SK-MEL-5 (cell line): ENCODE results near the gene COL15A1. TPM values are rescaled to one million over a fixed set of nuclear protein-coding genes. Genes with fewer than 3 reads are reported as not detected.
"Not testable (repeated sequence)": the region's sequence is repeated elsewhere in the genome, so short reads cannot be mapped to it uniquely, and the experiment has no call there.

Experiments
- DNase-seq: peaks from one replicate; pipeline ENCODE4 v3.0.0-alpha.2; 2016; ENCODE audit warnings: low read depth, low spot score
- in situ Hi-C: cut with HindIII; loops from 2 replicates; pipeline ENCODE4 v1.10.0; 2016; ENCODE audit warnings: low sequenced_read_pairs, high pct_unique_total_duplicates, low pct_unique_long_range_greater_than_20kb
- total RNA-seq: library from RNA; depleted of rRNA; stranded (reverse); fragments of >200 nt; shearing (Covaris generic); gene quantifications from 2 replicates; pipeline ENCODE4 v1.2.3, GENCODE V29; 2014

Gene COL15A1
- total RNA-seq, 1 experiment from 2014 or later, result 0.77 TPM

DNA sequence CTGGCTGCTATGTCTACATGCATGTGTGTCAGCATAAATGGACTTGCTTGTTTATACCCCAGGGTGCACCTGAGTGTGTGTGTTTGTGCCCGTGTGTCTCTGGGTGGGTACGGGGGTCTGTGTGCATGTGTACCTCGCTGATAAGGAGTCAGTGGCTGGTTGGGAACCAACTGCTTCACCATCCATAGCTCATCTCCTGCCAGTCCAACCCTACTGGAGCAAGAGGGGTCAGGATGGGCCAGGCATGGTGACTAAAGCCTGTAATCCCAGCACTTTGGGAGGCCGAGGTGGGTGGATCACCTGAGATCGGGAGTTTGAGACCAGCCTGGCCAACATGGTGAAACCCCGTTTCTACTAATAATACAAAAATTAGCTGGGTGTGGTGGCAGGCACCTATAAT lies 32.0 kb upstream of the COL15A1 start:
- in situ Hi-C loops, result not testable (repeated sequence)

DNA sequence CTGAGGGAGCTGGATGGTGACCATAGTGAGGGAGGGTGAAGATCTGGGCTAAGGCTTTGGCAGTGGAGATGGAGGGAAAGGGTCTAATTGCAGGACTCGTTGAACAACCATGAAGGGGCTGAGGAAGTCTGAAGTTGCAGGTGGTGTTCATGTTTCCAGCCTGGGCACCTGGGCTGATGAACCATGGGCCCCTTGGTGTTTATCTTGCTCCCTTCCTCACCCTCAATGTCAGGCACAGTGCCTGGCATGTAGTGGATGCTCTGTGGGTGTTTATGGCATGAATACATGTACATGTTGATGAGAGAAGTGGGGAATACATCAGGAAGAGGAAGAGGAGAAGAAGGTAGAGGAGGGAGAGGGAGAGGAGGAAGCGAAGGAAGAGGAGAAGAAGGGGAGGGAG lies 31.3 kb upstream of the COL15A1 start:
- in situ Hi-C loops, result no loop called here
- DNase-seq, result no peak

More for the DNA sequence above, 32.0 kb upstream of the COL15A1 start:
- not testable (repeated sequence) for DNase-seq

DNA sequence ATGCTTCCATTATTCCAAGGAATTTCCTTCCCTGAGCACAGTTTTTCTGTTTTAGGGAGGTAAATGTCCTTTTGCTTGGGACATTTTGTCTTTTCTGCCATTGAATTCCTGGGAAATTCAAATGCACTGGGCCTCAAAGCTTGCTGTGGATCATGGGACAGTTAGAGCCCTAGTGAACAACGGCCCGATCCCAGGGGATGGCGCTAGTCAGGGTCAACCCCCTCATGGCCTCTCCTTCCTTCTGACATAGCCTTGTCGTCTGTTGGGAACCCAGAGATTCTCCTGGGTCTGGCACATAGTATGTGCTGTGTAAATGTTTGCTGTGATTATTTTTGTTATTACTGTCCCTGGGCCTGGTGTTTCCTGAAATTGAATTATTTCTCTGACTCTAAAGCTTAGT lies 30.7 kb upstream of the COL15A1 start:
- in situ Hi-C loops, result no loop called here
- no peak for DNase-seq

DNA sequence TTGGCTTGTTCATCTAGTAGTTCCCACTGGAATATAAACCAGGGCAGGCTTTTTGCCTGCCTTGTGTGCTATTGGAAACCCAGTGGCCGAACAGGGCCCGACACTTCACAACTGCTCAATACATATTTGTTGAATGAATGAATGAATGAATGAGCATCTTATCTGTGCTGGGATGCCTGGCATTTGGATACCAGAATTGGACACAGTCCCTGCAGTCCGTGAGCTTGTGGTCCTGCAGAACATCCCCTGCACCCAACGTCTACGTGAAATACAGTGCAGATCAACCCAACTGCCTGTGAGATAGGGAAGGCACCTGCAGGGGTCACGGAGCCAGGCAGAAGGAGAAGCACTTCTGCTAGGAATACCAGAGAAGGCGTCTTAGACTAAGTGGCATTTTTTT lies 30.0 kb upstream of the COL15A1 start:
- no peak for DNase-seq
- in situ Hi-C loops, result no loop called here

DNA sequence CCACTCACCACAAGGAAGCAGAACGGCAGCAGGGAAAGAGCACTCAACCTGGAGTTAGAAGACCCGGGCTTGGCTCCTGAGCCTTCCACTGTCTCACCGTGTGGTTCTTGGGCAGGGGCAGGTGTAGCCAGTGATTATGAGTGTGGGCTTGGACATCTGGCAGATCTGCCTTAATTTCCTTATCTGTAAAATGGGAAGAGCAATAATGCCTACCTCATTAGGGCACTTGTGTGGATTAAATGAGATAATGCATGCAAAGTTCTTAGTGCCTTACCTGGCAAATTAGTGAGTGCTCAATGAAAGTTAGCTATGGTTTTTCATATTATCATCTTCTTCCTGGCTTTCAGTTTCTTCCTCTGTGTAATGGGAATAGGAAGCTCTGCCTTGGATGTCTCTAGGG lies 28.1 kb upstream of the COL15A1 start:
- no peak for DNase-seq
- in situ Hi-C loops, result no loop called here

DNA sequence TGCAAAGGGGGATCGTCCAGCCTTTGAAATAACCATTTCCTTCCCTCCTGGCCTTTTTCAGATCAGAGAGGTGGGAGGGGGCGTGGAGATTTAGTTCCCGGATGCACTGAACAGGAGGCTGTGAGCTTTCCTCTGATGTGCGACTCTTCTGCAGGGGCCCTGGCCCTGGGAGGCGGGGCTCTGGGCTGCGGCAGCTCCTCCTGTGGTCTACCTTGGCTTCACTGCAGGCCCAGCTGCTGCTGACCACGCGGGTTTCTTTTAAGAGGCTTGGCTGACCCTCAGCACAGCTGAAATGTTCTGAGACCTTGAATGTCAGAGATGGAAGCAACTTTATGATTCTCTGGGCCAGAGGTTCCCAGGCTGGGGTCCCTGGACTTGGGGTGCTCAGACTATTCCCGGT lies 27.0 kb upstream of the COL15A1 start:
- in situ Hi-C loops, result no loop called here
- DNase-seq, result no peak

DNA sequence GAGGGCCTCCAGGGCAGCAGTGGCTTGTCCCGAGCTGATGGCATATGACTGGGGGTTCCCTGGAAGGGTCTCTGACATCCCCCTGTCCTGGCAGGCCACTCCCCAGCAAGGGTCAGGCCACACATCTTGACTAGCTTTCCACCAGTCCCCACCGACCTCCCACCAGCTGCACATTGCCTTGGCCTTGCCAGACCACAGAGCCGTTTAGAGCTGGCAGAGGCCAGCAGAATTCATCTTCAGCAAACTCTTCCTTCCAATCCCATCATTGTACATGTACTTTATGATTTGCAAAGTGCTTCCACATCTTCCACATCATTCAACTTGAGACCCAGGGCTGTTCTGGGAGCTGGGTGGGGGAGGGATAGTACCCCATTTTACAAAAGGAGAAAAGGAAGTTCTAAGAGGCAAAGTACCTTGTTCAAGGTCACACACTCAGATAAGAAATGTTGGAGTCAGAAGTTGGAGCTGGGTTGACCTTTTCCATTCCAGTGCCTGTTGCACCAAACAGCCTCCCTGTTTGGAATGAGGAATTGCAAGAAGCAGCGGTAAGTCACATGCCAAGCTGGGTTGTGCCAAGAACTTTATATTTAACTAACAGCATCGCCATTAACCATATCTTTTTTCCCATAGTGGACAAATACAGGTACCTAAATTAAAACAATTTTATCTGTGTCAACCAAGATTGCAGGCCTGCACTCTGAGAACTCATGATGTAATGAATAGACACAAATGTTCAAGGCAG lies 25.8 kb upstream of the COL15A1 start:
- peak; percentile 28 for DNase-seq
- in situ Hi-C loops, result no loop called here

DNA sequence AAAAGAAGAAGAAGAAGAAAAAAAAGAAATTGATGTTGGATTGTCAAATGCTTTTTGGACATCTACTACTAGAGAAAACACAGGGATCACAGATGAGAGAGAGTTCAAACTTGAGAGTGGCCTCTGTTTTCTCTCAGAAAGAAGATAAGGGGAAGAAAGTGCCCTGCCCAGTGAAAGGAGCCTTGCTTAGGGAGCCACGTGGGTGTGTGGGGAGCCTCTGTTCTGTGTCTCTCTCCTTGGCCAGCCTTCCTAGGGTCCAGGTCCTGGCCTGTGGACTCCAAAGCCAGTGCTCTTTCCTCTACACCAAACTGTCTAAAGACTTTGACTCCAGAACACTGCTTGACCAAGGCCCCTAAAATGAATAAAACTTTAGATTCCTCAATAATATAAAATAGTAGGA lies 22.0 kb upstream of the COL15A1 start:
- no peak for DNase-seq
- in situ Hi-C loops, result no loop called here

DNA sequence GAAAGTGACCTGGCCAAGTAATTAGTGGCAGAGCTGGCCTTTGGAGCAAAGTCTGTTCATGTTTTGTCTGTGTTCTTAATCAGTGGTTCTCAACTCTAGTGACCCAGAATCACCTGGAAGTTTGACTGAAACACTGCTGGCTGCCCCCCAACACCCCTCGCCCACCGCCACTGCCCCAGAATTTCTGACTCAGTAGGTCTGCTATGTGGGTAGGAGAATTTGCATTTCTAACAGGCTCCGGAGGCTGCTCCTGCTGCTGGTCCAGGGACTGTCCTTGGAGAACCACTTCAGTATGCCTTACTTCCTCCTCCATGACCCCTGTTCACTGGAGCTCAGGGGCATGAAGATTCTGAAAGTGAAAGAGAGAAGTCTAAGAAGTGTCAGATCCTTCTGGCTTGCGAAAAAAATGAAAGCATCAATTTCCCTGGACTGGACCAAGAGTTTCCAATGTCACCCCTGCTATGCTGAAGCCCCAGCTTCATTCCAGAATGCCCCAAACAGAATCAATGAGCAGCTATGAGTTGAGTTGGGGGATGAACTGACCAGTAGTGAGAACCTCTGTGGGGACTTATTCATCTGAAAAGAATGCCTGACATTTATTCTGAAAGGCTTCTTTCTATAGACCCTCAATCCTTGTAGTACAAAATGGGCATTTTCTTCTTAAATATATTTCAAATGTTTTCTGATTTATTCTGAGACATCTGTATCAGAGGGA lies 20.8 kb upstream of the COL15A1 start:
- peak; percentile 59 for DNase-seq
- in situ Hi-C loops, result no loop called here

DNA sequence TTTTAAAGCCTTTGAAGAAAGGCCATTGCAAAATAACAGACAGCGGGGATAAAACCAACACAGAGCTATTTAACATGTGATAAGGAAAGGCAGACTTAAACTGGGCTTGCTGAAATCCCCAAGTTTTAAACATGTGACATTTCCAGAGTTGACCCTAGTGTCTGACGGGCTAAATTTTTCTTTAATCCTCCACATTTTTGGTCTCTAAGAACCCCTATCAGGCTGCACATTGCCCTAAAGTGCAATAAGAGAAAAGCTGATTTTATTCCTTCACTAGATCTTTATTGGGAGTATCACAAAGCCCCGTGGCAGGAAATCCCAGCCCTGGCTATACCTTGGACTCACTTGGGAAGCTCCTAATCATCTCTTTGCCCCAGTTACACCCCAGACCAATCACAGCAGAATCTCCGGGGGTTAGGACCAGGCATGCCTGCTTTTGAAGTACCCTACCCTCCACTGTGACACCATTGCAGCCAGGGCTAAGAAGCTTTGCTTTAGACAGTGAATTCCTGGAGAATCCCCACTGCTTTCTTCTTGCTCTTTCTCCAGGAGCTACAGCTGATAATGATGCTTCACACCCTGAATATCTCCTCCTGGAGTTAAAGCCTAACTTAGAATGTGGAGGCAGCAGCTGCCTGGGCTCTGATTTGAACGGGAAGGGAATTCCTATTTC lies 20.1 kb upstream of the COL15A1 start:
- no peak for DNase-seq
- in situ Hi-C loops, result no loop called here

DNA sequence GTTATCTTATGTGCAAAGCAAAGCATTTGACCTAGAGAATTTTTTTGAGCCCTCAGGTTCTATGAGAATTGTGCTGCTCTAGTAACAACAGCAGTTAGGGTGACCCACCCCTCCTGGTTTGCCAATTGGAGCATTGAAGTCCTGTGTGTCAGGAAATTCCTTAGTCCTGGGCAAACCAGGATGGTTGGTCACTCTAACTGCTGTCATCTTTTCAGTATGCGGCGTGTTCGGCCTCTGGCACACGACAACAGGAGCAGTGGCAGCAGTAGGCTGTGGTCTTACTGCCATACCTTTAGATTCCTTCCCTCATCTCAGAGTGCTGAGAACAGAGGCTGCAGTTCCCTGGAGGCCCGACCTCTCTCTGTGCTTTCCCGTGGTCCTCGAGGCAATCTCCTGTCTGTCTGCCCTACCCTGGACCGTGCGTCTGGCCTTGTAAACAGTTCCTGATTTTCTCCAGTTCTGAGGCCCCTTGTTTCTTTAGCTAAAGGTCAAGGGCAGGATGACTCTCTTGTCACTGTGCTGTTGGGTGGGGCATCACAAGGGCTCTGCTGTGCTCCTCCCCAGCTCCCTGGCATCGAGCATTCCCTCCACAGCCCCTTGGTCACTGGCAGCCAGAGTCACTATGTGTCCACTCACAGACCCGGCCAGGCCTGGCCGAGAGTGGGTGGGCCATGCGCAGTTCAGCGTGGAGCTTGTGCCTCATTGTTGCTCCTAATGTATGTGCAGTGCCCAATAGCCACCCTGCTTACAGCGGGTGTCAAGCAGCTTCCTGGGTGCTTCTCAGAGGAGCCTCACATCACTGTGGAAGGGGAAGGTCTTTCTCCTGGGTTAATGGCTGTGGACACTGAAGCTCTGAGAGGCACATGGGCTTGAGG lies 18.5 kb upstream of the COL15A1 start:
- DNase-seq, result peak; percentile 64
- in situ Hi-C loops, result no loop called here

DNA sequence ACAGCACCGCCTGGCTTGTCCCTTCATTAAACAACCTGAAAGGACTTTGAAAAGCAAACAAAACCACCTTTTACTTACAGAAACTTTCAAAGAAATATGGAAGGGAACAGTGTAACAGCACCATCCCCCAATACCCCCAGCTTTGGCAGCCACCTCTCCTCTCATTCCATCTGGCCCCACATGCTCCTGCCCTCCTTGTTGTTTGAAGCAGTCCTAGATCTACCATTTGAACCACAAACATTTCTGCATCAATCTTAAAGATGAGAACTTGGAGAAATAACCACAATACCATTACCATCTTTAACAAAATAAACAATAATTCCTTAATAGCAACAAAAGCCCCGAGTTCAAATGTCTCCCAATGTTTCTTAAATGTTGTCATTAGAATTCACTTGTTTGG lies 17.8 kb upstream of the COL15A1 start:
- no peak for DNase-seq
- in situ Hi-C loops, result no loop called here

DNA sequence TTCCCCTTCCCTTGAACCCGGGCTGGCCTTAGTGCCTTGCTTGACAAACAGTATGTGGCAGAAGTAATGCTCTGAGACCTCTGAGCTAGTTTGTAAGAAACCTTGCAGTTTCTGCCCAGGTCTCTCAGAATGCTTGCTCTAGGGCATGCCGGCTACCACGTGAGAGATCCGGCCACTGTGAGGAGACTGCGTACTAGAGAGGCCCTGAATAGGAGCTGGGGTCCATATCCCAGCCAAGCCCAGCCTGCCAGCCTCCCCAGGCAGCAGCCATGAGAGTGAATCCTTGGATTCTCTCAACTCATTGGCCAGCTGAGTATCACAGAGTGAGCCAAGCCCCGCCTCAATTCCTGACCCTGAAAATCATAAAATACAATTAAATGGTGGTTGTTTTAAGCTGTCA lies 16.0 kb upstream of the COL15A1 start:
- DNase-seq, result peak; percentile 43
- in situ Hi-C loops, result no loop called here

DNA sequence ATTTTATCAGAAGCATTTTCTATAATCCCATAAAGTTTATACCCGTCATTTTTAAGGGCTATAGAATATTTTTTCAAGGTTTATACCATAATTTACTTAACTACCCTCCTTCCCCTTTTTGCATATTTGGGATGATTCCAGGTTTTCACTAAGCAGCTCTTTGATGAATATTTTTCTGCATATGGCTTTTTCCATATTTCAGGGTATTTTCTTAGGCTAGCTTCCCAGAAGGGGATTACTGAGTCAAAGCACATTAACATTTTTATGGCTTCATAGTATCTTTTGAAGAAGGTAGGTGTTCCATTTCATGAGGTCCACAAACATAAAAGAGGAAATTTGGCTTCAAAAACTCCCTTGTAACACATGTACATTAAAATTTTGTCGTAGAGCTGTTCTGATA lies 14.6 kb upstream of the COL15A1 start:
- DNase-seq, result no peak
- in situ Hi-C loops, result no loop called here

DNA sequence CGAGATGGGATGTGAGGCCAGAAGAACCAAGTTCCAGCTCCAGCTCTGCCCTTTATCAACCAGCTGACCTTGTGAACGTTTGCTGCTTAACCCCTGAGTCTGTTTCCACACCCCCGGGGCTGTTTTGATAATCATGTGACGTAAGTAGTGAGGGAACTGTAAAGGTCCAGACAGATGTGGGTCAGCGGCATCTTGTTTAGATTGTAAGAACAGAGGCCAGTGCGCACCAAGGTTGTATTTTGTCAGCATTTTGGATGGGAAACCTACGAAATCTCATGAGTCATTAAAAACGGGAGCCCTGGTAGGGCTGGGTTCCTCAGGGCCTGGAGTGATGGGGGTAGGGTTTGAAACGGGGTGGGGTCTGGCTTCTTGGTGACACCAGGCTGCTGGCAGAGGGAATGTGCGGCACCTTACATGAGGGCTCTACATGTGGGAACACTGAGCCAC lies 13.8 kb upstream of the COL15A1 start:
- no peak for DNase-seq
- in situ Hi-C loops, result no loop called here

DNA sequence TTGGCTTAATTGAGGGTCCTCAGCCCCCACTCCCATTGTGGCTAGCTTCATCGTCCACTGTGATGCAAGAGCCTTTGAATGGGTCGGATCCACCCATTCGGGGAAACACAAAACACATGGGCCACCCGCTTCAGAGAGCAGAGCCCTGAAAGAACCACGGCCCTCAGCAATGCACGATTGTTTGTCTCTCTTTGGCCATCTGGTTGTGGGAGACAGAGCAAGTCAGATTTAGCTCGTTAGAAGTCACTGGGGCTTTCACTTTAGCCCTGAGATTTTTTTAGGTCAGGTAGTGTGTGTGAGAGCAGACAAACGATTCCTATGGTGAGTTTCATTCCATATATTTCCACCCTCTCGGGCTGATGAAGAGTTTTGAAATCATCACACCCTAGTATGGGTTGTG lies 12.9 kb upstream of the COL15A1 start:
- no peak for DNase-seq
- in situ Hi-C loops, result no loop called here

DNA sequence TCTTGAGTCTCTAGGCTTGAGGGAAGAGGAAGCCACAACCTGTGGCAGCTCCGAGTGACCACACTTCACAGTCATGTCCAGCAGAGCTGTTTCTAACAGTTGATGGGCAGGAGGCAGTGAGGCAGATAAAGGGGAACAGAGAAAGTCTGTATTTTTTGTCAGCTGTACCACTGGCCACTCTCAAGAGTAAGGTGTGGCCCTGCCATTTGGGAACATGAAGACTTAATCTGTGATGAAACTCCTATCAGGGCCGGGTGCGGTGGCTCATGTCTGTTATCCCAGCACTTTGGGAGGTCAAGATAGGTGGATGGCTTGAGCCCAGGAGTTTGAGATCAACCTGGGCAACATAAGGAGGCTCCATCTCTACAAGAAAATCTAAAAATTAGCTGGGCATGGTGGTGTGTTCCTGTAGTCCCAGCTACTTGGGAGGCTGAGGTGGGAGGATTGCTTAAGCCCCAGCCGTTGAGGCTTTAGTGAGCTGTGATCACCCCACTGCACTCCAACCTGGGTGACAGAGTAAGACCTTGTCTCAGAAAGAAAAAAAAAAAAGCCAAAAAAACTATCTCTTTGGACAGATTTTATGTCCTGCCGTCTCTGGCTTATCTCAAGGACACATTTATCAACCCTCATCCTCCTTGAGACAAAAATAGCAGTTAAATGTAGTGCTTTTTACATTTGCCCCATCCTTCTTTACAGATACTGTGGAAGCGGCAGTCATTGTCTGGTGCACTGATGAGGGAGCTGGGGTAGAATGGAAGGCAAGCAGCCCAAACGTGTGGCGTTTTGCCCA lies 11.9 kb upstream of the COL15A1 start:
- in situ Hi-C loops, result no loop called here
- no peak for DNase-seq
